Stimulated activated CD8-positive, alpha-beta memory T cell treated with anti-CD3 and anti-CD28 coated beads, Interleukin-7, amount 100 ng/mL, for 1 hour (primary cell): ENCODE data around the gene GRAMD2B.

Source experiments
- DNase-seq, 2 donors: peaks; one replicate each; pipeline ENCODE4 v3.0.0-alpha.2; 2020; ENCODE audit warnings: low read depth in 2 of 2

The GRAMD2B gene

GRCh38 chr5:126542441-126542840 lies 119.2 kb downstream of the GRAMD2B start:
- DNase-seq, result no peak

- DNase-seq, result no peak
Measured at GRCh38 chr5:126543009-126543408, 119.8 kb downstream of the GRAMD2B start.

GRCh38 chr5:126543660-126544059 lies 120.5 kb downstream of the GRAMD2B start:
- no peak for DNase-seq
